NCI-H446 (cell line): ENCODE data around the gene FILIP1.

ENCODE experiments used
- DNase-seq, 2 experiments: peaks; one replicate each; lab custom pipeline; 2025; lab: John Stamatoyannopoulos, UW

FILIP1 gene, protein sequence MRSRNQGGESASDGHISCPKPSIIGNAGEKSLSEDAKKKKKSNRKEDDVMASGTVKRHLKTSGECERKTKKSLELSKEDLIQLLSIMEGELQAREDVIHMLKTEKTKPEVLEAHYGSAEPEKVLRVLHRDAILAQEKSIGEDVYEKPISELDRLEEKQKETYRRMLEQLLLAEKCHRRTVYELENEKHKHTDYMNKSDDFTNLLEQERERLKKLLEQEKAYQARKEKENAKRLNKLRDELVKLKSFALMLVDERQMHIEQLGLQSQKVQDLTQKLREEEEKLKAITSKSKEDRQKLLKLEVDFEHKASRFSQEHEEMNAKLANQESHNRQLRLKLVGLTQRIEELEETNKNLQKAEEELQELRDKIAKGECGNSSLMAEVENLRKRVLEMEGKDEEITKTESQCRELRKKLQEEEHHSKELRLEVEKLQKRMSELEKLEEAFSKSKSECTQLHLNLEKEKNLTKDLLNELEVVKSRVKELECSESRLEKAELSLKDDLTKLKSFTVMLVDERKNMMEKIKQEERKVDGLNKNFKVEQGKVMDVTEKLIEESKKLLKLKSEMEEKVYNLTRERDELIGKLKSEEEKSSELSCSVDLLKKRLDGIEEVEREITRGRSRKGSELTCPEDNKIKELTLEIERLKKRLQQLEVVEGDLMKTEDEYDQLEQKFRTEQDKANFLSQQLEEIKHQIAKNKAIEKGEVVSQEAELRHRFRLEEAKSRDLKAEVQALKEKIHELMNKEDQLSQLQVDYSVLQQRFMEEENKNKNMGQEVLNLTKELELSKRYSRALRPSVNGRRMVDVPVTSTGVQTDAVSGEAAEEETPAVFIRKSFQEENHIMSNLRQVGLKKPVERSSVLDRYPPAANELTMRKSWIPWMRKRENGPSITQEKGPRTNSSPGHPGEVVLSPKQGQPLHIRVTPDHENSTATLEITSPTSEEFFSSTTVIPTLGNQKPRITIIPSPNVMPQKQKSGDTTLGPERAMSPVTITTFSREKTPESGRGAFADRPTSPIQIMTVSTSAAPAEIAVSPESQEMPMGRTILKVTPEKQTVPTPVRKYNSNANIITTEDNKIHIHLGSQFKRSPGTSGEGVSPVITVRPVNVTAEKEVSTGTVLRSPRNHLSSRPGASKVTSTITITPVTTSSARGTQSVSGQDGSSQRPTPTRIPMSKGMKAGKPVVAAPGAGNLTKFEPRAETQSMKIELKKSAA (N-terminal part only)

DNA sequence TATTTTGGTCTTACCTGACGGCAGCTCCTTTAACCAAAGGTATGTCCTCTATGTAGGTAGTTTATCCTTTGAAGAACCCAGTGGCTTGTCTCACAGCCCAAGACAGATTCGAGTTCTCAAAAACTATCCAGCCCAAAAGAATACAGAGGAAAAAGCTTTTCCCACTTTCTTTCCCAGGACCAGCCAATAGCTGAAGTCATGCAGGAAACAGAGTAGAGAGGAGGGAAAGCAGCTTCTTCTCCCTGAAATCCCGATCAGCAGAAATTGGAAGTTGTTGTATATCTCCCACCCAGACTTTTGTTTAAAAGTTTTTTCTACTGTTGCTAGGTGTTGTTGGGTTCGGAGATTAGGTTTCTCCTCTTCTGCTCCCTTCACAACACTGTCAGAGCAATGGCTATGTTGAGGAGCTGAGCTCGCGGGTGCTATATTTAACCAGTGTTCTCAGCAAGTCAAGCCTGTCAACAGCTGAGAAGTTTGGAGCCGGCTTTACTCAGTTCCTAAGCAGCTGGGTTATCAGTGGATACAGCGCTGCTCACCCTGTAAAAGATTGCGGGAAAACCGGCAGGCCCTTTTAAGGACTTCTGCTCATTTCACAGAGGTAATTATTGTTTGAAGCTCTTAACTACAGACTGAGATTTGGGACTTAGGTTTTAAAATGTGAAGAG is at the start of gene FILIP1:
FILIP1 (minus strand) TSS at position 401 of the 665 bp plus-strand sequence. CDS start 78,828 bp downstream, outside the sequence.
- DNase-seq: no peak

DNA sequence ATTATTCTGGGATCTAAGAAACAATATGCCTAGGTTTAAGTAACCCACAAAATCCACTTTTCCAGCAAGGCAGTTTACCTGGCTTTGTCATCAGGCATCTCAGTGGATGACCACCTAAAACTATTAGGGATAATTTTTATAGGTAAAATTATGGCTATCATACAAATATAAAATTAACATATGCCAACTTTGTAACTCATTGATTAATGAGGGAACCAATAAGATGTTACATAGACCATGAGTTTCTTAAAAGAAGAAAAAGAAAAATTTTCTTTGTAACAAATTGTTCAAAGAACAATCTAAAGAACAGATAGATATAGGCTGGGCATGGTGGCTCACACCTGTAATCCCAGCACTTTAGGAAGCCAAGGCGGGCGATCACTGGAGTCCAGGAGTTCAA is 49.7 kb upstream of the FILIP1 start:
- DNase-seq: no peak

DNA sequence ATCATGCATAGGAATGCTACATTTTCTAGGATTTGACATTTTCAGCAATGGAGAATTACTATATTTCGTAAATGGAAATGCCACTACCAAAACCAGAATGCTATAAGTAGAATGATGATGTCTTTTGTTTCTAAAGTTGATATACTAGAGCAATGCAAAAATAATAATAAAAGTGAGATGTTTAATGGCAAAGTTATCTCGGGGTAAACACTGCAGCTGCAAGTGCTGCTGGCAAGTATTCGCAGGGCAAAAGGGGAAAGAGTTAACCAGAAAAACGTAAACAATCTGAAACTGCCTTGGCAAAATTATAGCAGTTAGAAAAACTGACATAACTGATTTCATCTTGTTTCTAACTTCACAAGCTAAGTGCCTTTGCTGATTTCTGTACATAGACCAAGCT is 45.5 kb upstream of the FILIP1 start:
- DNase-seq: no peak

GRCh38 chr6:75532521-75532920 is 38.9 kb upstream of the FILIP1 start:
- no peak for DNase-seq

DNA sequence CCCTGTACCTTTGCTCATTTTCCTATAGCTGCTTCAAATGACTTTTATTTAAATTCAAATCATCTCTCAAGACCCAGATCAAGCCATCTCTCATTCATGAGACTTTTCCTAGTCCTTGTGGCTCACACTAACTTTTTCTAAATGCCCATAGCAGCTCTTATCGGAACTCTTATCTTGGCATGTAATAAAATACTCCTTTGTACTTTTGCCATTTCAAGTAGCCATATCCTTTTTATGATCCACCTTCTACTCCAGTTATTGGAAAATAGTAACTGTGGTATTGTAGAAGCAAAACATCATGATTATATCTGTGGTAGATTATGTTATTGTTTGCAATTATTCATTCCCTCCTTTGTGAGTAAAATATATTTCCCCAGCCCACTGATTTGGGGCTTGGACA is 37.6 kb upstream of the FILIP1 start:
- no peak for DNase-seq

GRCh38 chr6:75530696-75531095 is 37.1 kb upstream of the FILIP1 start:
- DNase-seq: no peak

- DNase-seq: no peak
Measured at GRCh38 chr6:75528423-75528822, 34.8 kb upstream of the FILIP1 start.

DNA sequence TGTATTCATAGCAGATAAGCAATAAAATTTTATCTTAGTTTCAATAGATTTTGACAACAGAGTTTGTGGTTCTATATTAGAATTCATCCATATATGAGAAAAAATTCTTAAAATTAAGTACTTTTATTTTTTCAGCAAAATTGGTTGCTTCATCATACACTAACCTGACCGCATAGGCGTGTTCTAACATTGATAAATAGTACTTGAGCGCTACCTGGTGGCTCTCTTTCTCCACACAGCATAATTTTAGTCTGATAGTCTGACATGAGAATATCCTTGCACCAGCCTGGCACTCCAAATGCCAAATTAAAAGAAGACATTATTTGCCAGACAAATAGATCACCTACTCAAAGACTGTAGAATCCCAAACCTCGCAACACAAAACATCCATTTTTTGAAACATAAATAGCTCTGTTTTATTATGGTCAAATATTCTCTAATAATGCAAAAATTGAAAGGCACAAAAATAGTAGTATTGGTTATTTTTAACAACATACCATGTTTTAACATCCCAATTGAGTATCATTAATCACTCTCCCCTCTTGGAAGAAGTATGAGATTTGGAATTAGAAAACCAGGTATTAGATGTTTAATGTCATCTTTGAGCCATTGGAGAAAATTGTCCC is 33.0 kb upstream of the FILIP1 start:
- peak in 1 of 2 experiments; percentile 45 for DNase-seq

DNA sequence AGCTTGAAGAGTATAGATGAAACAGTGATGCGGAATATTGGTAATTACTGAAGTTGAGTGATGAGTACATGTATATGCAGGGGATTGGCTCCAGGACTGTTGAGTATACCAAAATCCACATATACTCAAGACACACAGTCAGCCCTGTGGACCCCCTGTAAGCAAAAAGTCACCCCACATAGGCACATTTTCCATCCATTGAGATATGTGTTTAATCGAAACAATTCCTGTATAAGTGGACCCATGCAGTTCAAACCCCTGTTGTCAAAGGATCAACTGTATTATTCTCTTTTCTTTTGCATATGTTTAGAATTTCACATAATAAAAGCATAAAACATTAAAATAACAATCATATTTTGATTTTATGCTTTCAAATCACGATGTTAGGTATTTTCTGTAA is 32.1 kb upstream of the FILIP1 start:
- no peak for DNase-seq

DNA sequence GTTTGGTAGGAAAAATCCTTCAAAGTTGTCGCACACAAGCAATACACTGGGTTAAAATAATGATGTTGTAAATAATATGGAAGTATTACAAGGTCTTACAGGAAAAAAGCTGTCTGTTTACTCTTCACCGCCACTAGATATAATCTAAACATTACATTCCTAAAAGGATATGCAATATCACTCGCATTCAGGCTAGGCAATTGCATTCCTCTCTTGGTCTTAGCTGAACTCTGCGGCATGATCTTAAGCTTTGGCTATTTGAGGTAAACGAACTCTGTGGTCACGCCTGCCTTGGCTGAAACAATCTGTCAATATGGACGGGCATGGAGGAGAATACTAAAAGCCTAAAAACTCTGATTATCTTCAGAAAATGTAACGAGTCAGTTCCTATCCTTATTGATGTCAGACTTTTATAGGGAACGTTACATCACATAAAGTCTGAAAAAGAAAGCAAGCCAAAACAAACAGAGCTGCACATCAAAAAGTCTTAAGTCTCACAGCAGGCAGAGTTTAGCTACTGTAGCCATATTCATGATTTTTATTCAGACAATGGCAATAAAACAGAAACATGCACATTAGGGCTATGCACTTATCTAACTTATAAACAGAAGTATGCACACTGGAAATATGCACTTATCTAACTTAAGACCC is 30.8 kb upstream of the FILIP1 start:
- no peak for DNase-seq

GRCh38 chr6:75516757-75517156 is 23.2 kb upstream of the FILIP1 start:
- DNase-seq: no peak

- no peak for DNase-seq
Measured at GRCh38 chr6:75512591-75512990, 19.0 kb upstream of the FILIP1 start.

- no peak for DNase-seq
Measured at GRCh38 chr6:75505424-75505823, 11.8 kb upstream of the FILIP1 start.

DNA sequence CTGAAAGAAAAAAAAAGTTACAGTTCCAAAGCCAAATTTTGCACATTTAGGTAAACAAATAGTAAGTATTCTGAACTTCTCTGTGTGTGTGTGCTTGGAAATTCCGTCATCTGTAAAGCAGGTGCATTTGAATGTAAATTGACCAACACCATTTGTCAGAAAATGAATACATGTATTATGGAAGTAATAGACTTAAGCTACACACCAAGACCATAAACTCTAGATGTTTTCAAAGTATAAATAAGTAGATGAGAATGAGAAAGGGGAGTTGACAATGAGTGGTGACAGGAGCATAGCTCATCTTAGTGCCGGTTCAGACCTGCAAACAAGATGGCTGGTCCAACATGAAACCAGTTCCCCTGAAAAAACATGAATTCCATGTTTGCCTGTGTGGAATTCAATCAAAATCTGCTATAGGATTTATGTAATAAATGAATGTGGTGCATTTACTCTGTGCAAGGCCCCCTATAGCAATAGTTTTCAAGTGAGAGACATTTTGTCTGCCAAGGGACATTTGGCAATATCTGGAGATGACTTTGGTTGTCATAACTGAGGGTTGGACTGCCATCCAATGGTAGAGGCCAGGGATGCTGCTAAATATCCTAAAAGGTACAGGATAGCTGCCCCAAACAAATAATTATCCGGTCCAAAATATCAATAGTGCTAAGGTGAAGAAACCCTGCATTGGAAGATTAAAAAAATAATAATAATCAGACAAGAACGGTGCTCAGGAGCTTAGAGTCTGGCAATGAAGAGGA is 11.0 kb upstream of the FILIP1 start:
- DNase-seq: no peak

- DNase-seq: no peak
Measured at GRCh38 chr6:75503291-75503690, 9.7 kb upstream of the FILIP1 start.

DNA sequence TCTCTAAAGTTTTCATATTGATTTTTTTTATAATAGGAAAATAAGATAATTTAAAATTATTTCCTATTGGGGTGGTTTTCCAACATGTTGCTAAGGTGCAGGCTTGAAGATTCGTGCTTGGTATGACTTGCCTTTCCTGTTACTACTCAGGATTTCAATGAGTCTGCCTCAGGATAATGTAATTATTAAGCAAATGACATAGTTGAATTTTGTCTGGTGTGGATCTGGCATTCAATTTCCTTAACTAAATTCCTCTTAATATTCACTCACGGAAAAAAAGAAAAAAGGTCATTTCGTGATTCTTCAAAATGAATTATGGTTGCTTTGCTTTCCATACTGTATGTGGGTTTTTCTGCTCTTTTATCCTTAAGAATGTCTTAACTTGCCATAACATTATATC is 9.3 kb upstream of the FILIP1 start:
- DNase-seq: no peak

GRCh38 chr6:75501756-75502155 is 8.2 kb upstream of the FILIP1 start:
- no peak for DNase-seq

GRCh38 chr6:75499640-75500039 is 6.0 kb upstream of the FILIP1 start:
- DNase-seq: no peak

GRCh38 chr6:75498862-75499261 is 5.3 kb upstream of the FILIP1 start:
- DNase-seq: no peak

DNA sequence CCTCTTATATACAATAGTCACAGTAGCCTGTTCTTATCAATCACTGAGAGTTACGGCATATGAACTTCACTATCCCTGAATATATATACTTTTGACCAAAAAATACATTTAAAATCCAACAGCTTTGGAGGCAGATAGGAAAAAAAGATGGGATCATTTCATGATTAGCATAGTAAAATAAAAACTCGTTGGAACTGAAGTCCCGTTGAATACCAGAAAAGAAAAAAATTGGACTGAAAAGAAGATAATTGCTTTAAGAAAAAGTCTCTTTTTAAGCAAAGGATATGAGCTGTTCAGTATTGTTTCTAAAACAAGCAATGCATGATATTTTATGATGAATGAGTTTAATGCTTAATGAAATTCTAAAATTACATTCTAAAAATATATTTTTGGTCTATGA is 4.4 kb upstream of the FILIP1 start:
- DNase-seq: no peak
